Activated naive CD8-positive, alpha-beta T cell treated with anti-CD3 and anti-CD28 coated beads, Interleukin-2, amount 50 U/mL, for 16 hours (primary cell): ENCODE results near the gene TMCC3.

Source experiments
- DNase-seq: peaks from one replicate; pipeline ENCODE4 v3.0.0-alpha.2; 2020; ENCODE audit warnings: low read depth, low spot score

Gene TMCC3

DNA sequence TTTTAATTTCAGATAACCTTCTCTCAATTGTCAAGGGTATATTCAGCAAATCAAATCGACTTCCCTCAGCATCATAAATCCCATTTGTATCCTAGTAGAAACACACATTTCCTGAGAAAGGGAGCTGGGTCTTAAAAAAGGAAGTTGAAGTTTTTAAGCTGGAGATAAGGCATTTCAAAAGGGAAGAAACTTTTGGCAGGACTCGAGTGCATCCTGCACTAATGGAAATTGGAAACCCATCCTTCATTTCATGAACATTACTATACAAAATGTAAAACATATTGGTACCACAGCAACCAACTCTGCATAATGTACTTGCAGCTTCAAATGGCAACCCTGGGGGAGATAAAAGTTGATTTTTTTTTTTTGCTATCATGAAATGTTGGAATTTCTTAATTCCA is 23.7 kb upstream of the TMCC3 start:
- no peak for DNase-seq

- no peak for DNase-seq
Measured at GRCh38 chr12:94673496-94673895, 23.1 kb upstream of the TMCC3 start.

DNA sequence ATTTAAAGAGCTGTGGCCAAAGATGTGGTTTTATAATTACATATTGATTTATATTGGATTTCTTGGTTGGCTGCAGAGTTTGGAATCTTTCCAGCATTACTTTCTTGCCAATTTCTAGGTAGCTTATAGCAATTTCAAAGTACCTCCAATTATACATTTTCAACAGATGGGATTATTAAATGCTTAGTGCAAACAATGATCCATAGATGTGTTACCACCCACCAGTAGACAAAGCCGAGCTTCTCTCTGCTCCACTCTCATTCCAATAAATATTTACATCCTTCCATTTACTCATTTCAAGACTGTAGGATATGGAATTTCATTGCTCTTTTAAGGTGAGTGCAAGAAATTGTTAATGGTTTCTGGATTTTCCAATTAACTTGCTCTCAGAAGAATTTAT is 21.6 kb upstream of the TMCC3 start:
- DNase-seq: no peak

GRCh38 chr12:94670898-94671297 is 20.5 kb upstream of the TMCC3 start:
- DNase-seq: no peak

- no peak for DNase-seq
Measured at GRCh38 chr12:94670075-94670474, 19.7 kb upstream of the TMCC3 start.

- DNase-seq: no peak
Measured at GRCh38 chr12:94667031-94667540, 16.7 kb upstream of the TMCC3 start.

- no peak for DNase-seq
Measured at GRCh38 chr12:94666158-94666557, 15.8 kb upstream of the TMCC3 start.

- DNase-seq: no peak
Measured at GRCh38 chr12:94663702-94664101, 13.3 kb upstream of the TMCC3 start.

GRCh38 chr12:94663071-94663470 is 12.7 kb upstream of the TMCC3 start:
- no peak for DNase-seq

GRCh38 chr12:94660436-94660835 is 10.1 kb upstream of the TMCC3 start:
- DNase-seq: no peak

GRCh38 chr12:94659346-94659930 is 9.1 kb upstream of the TMCC3 start:
- DNase-seq: no peak

- no peak for DNase-seq
Measured at GRCh38 chr12:94658931-94659330, 8.6 kb upstream of the TMCC3 start.

DNA sequence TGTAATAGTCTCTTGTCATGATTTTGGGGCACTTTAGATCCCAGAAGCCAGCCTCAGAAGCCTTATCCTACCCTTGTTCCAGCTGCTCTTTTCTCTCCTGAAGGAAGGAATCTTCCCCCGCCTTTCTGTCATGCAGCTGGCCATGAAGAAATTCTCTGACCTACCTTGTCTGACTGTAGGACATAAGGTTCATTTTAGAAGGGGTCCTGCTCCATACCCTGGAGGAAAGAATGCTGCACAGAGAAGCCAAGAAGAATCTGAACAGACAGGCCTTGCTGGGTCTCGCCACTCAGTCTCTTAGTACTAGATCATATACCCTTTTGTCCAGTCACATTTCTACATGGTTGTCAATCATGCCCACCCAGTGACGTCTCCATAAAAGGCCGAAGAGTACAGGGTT is 6.2 kb upstream of the TMCC3 start:
- DNase-seq: no peak

GRCh38 chr12:94649349-94650142 is 811 bp downstream of the TMCC3 start:
- DNase-seq: no peak

- no peak for DNase-seq
Measured at GRCh38 chr12:94648578-94648977, 1.8 kb downstream of the TMCC3 start.

DNA sequence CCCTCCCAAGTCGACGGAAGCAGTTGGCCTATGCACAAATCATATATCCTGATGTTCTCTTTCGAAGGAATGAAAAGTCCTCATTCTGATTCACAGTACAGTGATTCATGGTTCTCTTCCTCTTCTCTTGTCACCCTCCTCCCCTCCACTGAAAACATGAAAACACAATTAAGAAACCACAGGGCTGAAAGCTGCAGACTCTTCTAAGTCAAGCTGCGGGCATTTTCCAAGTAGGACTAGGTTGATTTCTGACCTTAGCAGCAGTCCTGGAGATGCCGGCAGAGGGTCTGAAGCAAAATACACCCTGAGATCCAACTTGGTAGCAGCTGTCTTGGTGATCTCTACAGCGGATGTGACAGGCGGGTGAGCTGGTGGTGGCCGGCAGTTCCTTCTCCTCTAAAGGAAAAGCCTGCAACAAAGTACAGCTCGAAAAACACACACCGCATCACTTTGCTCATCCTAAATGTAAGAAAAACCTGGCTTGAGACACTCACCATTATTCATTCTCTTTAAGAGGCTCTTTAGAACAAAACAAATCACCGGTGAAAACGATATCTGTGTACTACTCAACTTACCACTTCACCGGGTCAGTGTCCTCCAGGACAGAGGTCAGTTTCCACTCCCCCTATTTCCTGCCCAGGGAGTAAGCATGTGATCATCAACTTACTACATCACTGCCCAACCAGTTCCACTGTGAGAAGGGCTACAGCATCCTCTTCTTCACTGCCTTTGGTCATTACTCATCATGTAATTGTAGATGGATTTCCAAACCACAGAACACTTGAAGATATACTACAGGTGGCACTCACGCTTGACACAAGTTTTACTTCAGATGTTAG is 6.0 kb downstream of the TMCC3 start:
- no peak for DNase-seq

GRCh38 chr12:94643606-94644005 is 6.8 kb downstream of the TMCC3 start:
- no peak for DNase-seq

DNA sequence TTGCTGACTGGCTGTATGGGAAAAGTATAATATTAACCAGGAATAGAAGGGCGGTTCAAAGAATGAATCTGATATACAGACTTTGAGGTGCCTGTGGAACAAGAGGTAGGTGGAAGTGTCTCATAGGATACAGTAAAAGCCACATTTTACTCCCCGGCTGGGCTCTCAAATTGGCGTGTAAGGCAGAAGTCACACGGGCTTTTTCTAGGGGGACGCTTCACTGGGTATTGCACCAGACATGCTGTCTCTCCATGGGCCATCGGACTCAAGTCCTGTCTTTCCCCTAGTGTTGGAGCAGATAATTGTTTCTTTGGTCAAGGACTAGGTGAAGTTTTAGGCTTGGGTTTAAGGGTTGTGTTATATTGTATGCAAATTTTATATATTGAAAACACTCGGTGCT is 9.1 kb downstream of the TMCC3 start:
- DNase-seq: no peak

DNA sequence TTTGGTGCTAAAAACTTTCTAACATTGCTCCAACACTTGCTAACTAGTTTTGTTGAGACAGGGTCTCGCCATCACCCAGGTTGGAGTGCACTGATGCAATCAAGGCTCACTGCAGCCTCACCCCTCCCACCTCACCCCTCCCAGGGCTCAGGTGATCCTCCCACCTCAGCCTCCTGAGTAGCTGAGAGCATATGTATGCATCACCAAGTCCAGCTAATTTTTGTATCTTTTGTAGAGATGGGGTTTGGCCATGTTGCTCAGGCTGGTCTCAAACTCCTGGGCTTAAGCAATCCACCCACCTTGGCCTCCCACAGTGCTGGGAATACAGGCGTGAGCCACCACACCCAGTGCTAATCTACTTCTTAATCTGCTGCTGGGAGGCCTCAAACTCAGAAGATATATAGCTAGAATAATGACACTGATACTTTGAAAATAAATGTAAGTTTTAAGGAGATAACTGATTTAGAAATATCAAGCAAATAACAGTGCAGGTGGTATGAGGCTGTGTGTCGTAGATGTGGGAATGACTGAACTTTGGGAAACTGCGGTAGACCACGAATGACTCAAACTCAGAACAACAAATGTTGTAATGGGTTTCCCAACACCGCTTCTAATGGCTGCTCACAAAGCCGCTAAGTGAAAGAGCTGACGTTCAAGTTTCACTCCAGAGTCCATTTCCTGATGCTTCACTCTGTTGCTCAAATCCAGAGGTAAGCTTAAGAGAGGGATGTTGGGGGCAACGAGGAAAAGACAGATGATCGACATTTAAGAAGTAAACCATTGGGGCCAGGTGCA is 10.0 kb downstream of the TMCC3 start:
- no peak for DNase-seq

GRCh38 chr12:94638521-94638920 is 11.8 kb downstream of the TMCC3 start:
- DNase-seq: no peak

GRCh38 chr12:94637390-94638113 is 12.8 kb downstream of the TMCC3 start:
- no peak for DNase-seq
